GM12864 (cell line): ENCODE data around the gene GMDS.

Source experiments
- DNase-seq: peaks from one replicate; pipeline ENCODE4 v3.0.0-alpha.2; 2011; ENCODE audit warnings: low read depth
- H3K4me3 ChIP-seq: 2 replicates; pipeline ENCODE4 v1.5.1; 2011; ENCODE audit warnings: mild to moderate bottlenecking, low read depth, low read length, control low read depth
- TF ChIP-seq, protein P1 (sequence below): IDR thresholded peaks from 2 replicates; pipeline ENCODE4 v1.5.1; 2011; ENCODE audit warnings: low read depth, mild to moderate bottlenecking, moderate library complexity, low read length, control low read depth, inconsistent platforms; ENCODE audit errors: missing control alignments

Gene GMDS

GRCh38 chr6:2132916-2133315, 112.5 kb downstream of the GMDS start:
- TF ChIP-seq, protein P1, sequence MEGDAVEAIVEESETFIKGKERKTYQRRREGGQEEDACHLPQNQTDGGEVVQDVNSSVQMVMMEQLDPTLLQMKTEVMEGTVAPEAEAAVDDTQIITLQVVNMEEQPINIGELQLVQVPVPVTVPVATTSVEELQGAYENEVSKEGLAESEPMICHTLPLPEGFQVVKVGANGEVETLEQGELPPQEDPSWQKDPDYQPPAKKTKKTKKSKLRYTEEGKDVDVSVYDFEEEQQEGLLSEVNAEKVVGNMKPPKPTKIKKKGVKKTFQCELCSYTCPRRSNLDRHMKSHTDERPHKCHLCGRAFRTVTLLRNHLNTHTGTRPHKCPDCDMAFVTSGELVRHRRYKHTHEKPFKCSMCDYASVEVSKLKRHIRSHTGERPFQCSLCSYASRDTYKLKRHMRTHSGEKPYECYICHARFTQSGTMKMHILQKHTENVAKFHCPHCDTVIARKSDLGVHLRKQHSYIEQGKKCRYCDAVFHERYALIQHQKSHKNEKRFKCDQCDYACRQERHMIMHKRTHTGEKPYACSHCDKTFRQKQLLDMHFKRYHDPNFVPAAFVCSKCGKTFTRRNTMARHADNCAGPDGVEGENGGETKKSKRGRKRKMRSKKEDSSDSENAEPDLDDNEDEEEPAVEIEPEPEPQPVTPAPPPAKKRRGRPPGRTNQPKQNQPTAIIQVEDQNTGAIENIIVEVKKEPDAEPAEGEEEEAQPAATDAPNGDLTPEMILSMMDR: no peak
- DNase-seq: no peak
- no peak overlapping the region for H3K4me3 ChIP-seq

DNA sequence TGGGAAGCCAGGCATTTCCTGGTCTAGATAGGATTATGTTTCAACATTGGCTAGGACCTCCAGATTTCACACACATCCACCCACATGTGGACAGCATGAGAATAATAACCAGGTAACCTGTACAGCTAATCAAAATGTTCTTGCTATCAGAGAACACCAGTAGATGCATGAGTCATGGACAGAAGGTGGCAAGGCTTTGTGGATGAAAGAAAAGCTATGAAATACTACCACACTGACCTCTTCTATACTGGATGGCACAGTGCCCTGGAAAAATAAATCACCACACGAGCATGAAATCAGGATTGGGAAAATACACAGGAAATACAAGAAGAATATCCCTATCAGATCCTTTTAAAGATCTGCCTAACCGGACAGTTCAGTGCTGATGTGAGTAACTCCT, 113.0 kb downstream of the GMDS start:
- TF ChIP-seq, protein P1: no peak
- no peak for DNase-seq
- H3K4me3 ChIP-seq: no peak overlapping the region

- no peak for DNase-seq
- TF ChIP-seq, protein P1: no peak
- H3K4me3 ChIP-seq: no peak overlapping the region
These were observed 116.2 kb downstream of the GMDS start for GRCh38 chr6:2129182-2129621.

DNA sequence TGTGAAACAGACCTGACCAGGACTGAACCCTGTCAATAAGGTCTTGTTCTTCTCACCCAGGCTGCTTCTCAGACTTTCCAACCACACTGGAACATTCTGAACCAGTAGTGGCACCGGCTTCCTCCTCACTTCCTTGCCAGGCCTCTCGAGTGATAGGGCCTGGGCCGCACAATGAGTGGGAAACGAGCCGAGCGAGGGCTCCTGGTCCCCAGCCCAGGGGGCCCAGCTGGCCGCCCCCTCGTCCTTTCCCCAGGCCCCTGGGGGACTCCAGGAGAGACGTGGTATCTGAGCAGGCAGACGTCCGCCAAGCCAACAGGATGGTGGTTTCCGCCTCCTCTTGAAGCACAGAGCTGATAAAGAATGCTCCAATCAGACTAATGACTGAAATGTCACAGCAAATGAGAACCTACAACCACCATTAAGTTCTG, 117.9 kb downstream of the GMDS start:
- no peak for DNase-seq
- TF ChIP-seq, protein P1: no peak
- no peak overlapping the region for H3K4me3 ChIP-seq

DNA sequence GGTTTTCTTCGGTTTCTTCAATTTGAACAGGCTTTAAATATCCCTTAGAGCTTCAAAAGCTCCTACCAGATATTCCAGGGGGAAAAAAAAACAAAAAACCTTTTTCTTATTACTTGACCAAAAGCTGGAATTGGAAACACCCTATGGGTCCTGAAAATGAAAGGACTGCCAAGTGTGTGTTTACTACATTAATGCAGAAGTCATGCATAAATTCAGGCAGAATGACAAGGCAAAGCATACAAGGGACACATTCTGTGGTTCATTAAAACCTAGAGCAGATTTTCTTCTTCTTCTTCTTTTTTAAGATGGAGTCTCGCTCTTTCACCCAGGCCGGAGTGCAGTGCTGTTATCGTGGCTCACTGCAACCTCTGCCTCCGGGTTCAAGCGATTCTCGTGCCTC, 119.1 kb downstream of the GMDS start:
- H3K4me3 ChIP-seq: no peak overlapping the region
- no peak for DNase-seq
- TF ChIP-seq, protein P1: no peak

- TF ChIP-seq, protein P1: no peak
- DNase-seq: no peak
These were observed 120.2 kb downstream of the GMDS start for GRCh38 chr6:2125158-2125557.

GRCh38 chr6:2124260-2124709, 121.1 kb downstream of the GMDS start:
- DNase-seq: no peak
- TF ChIP-seq, protein P1: no peak
- no peak overlapping the region for H3K4me3 ChIP-seq

More at GRCh38 chr6:2125158-2125557, 120.2 kb downstream of the GMDS start:
- no peak overlapping the region for H3K4me3 ChIP-seq
